Activated effector memory CD4-positive, alpha-beta T cell treated with anti-CD3 and anti-CD28 coated beads, Interleukin-2, amount 50 U/mL, for 16 hours (primary cell): Measurements from ENCODE around the gene GLG1.
"Not testable (repeated sequence)": the region's sequence is repeated elsewhere in the genome, so short reads cannot be mapped to it uniquely, and the experiment has no call there.

Source experiments
- DNase-seq: peaks from one replicate; pipeline ENCODE4 v3.0.0-alpha.2; 2020

Gene GLG1

GRCh38 chr16:74404148-74404933 lies 202.6 kb downstream of the GLG1 start:
- DNase-seq: not testable (repeated sequence)

DNA sequence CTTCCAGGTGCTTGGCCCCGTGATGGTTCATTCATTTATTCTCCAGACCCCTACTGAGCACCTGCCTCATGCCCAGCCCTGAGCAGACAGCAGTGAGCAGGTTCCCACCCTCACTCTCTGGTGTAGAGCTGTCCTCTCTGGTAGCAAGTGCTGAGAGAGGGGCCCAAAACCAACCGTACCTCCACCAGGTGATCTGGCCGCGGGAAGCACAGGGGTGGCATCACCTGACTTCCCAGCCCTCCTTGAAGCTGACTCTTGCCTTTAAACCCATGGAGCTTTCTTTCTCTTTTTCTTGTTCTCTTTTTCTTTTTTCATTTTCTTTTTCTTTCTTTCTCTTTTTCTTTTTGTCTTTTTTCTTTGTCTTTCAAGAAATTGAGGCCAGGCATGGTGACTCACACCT lies 206.7 kb downstream of the GLG1 start:
- DNase-seq: not testable (repeated sequence)

DNA sequence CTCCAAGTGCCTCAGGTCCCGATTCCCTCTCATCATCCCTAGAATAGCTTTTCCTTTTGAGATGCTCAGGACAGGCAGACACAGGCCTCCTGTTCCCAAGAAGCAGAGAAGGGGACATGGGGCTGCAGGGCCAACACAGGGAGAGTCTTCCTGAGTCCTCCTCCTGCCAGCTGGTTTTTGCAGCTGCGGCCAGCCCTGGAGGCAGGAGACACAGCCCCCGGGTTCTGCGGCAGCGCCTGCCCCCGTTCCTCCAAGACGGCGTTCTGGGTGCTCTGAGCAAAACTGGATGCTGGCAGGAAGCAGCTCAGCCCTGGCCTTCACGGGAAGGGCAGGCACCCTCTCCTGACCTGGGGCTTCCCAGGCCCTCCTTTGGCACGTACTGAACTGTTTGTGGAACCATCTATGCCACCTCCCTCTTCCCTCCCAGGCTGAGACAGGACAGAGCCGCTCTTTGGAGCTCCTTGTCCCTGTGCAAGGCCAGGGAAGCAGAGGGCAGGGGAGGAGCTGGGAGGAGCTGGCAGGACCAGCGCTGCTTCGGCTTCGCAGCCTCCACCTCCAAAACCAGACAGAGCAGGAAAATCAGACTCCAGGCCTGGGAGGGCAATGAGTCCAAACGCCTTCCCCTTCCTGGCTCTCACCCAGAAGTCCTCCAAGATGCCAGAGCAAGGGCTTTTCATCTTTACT lies 208.6 kb downstream of the GLG1 start:
- DNase-seq: not testable (repeated sequence)
